Stimulated activated CD8-positive, alpha-beta memory T cell treated with anti-CD3 and anti-CD28 coated beads, Interleukin-15, amount 100 ng/mL, for 48 hours (primary cell): ENCODE results near the gene COL8A2.

Experiments
- DNase-seq, 2 donors: peaks; one replicate each; pipeline ENCODE4 v3.0.0-alpha.2; 2020; ENCODE audit warnings: low read depth in 2 of 2

The COL8A2 gene

DNA sequence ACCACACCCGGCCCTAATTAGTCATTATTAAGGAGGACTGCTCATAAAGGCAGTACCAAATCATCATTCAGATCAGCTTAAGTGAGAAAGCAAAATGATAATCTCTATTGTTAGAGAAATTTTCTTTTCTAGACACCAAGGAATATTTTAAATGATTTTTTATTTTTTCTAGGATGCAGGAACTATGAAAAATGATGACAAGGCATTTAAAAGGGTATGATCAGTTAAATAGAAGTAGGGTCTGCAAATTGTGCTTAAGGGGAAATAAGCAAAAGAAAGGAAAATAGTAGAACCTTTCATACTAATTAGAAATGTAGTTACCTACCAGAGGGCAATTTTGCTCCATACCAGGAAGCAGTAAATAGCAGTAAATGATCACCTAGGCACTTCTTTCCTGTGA, 62.7 kb downstream of the COL8A2 start:
- DNase-seq = no peak

DNA sequence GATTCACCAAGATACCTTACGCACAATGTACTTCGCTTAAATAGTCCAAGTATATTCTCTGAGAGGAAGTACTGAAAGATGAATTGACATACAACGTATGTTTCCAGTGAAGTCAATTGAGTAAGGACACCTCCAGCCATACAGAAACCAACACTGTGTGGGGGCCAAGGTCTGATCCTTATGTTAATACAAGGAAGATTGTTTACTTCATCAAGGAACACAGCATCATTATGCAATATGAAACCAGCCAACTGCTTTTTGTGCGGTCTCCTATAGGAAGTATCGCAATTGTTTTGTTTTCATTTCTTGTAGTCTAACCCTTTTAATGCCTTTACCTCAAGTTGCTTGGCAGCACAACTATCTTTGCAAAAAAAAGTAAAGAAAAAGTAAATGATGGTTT, 69.3 kb downstream of the COL8A2 start:
- DNase-seq = no peak

DNA sequence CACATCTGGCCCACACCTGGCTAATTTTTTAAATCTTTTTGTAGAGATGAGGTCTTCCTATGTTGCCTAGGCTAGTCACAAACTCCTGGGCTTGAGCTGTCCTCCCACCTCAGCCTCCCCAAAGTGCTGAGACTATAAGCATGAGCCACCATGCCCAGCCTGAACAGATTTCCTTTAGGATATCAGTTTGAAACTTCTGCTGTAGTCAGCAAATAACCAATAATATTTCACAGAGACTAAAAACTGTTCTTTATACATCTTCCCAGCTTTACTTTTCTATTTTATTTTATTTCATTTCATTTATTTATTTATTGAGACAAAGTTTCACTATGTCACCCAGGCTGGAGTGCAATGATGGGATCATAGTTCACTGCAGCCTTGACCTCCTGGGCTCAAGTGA, 71.0 kb downstream of the COL8A2 start:
- no peak for DNase-seq

DNA sequence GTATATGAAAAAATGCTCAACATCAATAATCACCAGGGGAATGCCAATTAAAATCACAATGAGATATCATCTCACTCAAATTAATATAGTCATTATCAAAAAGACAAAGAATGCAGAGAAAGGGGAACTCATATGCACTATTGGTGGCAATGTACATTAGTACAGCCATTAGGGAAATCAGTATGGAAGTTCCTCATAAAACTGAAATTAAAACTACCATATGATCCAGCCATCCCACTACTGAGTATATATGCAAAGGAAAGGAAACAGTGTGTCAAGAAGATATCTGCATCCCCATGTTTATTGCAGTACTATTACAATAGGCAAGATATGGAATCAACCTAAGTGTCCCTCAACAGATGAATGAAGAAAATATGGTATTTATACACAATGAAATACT, 73.2 kb downstream of the COL8A2 start:
- DNase-seq = no peak
